Measurements from ENCODE around the gene CCDC116. TPM values are rescaled to one million over a fixed set of nuclear protein-coding genes. Genes with fewer than 3 reads are reported as not detected.

CCDC116 gene
- total and polyA plus RNA-seq, 2 experiments from 2014 or later = 0.30 to 1.5 TPM

DNA sequence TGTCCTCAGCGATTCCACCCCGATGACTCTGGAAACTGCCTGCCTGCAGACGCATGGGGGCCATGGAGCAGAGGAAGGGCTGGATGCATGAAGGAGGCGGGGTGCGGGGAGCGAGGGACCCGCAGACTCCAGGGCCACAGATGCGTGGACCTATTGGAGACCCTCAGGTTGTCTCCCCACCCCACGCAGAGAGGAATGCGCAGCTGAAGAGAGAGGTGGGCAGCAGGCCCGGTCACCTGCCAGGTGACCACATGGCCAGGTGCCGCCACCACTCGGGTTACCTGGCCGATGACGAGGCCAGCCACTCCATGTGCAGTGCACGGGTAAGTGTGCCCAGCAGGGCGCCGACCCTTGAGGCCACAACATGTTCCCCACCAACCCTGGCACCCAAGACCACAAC is 371 bp downstream of the CCDC116 start:
- peaks cover 12% of the 10 kb centered on the region for H3K79me2 ChIP-seq
- TF ChIP-seq EZH2 (IDR thresholded peaks at IDR 0.05; ENCODE audit: borderline replicate concordance) (no peak), EZH2phosphoT487 (IDR thresholded peaks at IDR 0.05; ENCODE audit: low read depth, severe bottlenecking, unreplicated experiment) (no peak)
- TF ChIP-seq, protein P1, sequence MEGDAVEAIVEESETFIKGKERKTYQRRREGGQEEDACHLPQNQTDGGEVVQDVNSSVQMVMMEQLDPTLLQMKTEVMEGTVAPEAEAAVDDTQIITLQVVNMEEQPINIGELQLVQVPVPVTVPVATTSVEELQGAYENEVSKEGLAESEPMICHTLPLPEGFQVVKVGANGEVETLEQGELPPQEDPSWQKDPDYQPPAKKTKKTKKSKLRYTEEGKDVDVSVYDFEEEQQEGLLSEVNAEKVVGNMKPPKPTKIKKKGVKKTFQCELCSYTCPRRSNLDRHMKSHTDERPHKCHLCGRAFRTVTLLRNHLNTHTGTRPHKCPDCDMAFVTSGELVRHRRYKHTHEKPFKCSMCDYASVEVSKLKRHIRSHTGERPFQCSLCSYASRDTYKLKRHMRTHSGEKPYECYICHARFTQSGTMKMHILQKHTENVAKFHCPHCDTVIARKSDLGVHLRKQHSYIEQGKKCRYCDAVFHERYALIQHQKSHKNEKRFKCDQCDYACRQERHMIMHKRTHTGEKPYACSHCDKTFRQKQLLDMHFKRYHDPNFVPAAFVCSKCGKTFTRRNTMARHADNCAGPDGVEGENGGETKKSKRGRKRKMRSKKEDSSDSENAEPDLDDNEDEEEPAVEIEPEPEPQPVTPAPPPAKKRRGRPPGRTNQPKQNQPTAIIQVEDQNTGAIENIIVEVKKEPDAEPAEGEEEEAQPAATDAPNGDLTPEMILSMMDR (IDR thresholded peaks at IDR 0.05; ENCODE audit: poor library complexity) = no peak
- no peaks in the 10 kb centered on the region for H3K36me3 ChIP-seq (replicated peaks; ENCODE audit: insufficient read depth, low read depth)
- H3K9me3 ChIP-seq (ENCODE audit: low read depth) = no peaks in the 10 kb centered on the region
- peaks cover 6% of the 10 kb centered on the region for H4K20me1 ChIP-seq (ENCODE audit: insufficient read depth, poor library complexity, severe bottlenecking)
- no peaks in the 10 kb centered on the region for H3K9me2 ChIP-seq (replicated peaks; ENCODE audit: insufficient read depth)
- H3K27me3 ChIP-seq = no peaks in the 10 kb centered on the region
- WGBS (ENCODE audit: low lambda C conversion rate, missing lambda C conversion rate) = 94% methylated on average over 13 of the region's 18 CpGs
- no peak overlapping the region for H3K4me2 ChIP-seq
- H3K27ac ChIP-seq = no peak overlapping the region
- no peak for DNase-seq (ENCODE audit: low spot score)
- H3K4me3 ChIP-seq = no peak overlapping the region
- no peak overlapping the region for H2AFZ ChIP-seq
- peaks cover 2% of the 10 kb centered on the region for H3K4me1 ChIP-seq (ENCODE audit: insufficient read depth)

DNA sequence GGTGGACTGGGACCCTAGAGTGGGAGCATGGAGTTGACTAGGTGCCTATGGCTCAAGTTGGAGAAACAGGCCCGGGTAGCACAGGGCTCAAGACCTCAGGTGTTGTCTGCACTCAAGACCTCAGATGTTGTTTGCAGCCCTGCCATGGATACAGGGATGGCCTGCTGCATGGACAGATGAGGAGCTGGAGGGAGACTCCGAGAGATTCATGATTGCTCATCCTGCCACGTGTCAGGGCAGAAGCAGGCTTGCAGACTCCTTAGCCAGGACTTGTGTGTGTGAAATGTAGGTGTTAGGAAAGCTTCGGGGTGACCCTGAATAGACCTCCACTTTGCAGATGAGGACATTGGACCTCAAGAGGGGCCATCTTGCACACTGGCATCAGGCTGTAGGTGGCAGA is 921 bp downstream of the CCDC116 start:
- Histone ChIP-seq H3K79me2 (peaks cover 6% of the 10 kb centered on the region), H4K20me1 (ENCODE audit: insufficient read depth, poor library complexity, severe bottlenecking) (peaks cover 2% of the 10 kb centered on the region), H3K27me3 (no peaks in the 10 kb centered on the region), H3K4me1 (ENCODE audit: insufficient read depth) (peaks cover 2% of the 10 kb centered on the region), H3K36me3 (replicated peaks; ENCODE audit: insufficient read depth, low read depth) (no peaks in the 10 kb centered on the region), H3K9me3 (ENCODE audit: low read depth) (no peaks in the 10 kb centered on the region), H3K4me2 (no peak overlapping the region), H2AFZ (no peak overlapping the region), H3K4me3 (no peak overlapping the region), H3K27ac (no peak overlapping the region), H3K9me2 (replicated peaks; ENCODE audit: insufficient read depth) (no peaks in the 10 kb centered on the region)
- no peak for DNase-seq (ENCODE audit: low spot score)
- WGBS (ENCODE audit: low lambda C conversion rate, missing lambda C conversion rate) = 92% methylated on average over 4 of the region's 4 CpGs
- no peak for TF ChIP-seq EZH2phosphoT487 (IDR thresholded peaks at IDR 0.05; ENCODE audit: low read depth, severe bottlenecking, unreplicated experiment)
- TF ChIP-seq, protein P1 (IDR thresholded peaks at IDR 0.05; ENCODE audit: poor library complexity) = no peak
- no peak for TF ChIP-seq EZH2 (IDR thresholded peaks at IDR 0.05; ENCODE audit: borderline replicate concordance)

DNA sequence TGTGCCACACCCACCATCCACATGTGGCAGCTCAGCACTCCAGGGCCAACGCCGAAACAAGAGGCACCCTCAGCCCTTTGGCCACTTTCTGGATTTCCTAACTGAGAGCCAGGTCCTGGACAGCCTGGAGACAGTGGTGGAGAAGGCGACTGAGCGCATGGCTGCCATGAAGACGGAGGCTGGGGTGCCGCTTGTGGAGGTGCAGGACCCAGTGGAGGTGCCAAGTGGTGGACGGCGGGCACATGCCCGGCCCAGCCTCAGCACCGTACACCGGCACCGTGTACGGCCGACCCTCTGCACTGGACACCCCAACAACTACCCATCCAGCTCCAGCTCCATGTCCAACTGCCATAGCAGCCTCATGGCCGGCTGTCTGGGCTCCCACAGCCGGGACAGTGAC is 1.5 kb downstream of the CCDC116 start:
- WGBS (ENCODE audit: low lambda C conversion rate, missing lambda C conversion rate) = 91% methylated on average over 16 of the region's 16 CpGs

More for the DNA sequence above, 1.5 kb downstream of the CCDC116 start:
- Histone ChIP-seq H3K4me2 (no peak overlapping the region), H3K9me3 (ENCODE audit: low read depth) (no peaks in the 10 kb centered on the region), H3K36me3 (replicated peaks; ENCODE audit: insufficient read depth, low read depth) (no peaks in the 10 kb centered on the region), H3K27ac (no peak overlapping the region), H3K4me1 (ENCODE audit: insufficient read depth) (peaks cover under 1% of the 10 kb centered on the region), H2AFZ (no peak overlapping the region), H3K9me2 (replicated peaks; ENCODE audit: insufficient read depth) (no peaks in the 10 kb centered on the region), H3K4me3 (no peak overlapping the region), H3K27me3 (no peaks in the 10 kb centered on the region), H4K20me1 (ENCODE audit: insufficient read depth, poor library complexity, severe bottlenecking) (no peaks in the 10 kb centered on the region), H3K79me2 (peaks cover under 1% of the 10 kb centered on the region)
- no peak for DNase-seq (ENCODE audit: low spot score)
- TF ChIP-seq EZH2 (IDR thresholded peaks at IDR 0.05; ENCODE audit: borderline replicate concordance) (no peak), EZH2phosphoT487 (IDR thresholded peaks at IDR 0.05; ENCODE audit: low read depth, severe bottlenecking, unreplicated experiment) (no peak)
- TF ChIP-seq, protein P1 (IDR thresholded peaks at IDR 0.05; ENCODE audit: poor library complexity) = no peak

Measured in hepatocyte (in vitro differentiated cells).